ENCODE measurements around the gene MED20. TPM values are rescaled to one million over a fixed set of nuclear protein-coding genes. Genes with fewer than 3 reads are reported as not detected.

Gene MED20
- total and polyA plus RNA-seq, 8 donors = 5.3 to 13.1 (median 8.7) TPM

GRCh38 chr6:41887331-41887751 is 33.6 kb downstream of the MED20 start:
- Histone ChIP-seq H3K27me3 (no peaks in the 10 kb centered on the region), H3K4me3 (no peak overlapping the region), H3K27ac (no peak overlapping the region), H3K9me3 (no peaks in the 10 kb centered on the region), H3K4me1 (peaks cover 0 to 2% (median 0%) of the 10 kb centered on the region in 3 donors), H3K36me3 (no peaks in the 10 kb centered on the region)
- intact Hi-C loops (cut with DNase I) = no loop called here
- DNase-seq (no peak), FAIRE-seq (no peak), ATAC-seq (no peak)
- no peak for TF ChIP-seq CTCF (IDR thresholded peaks at IDR 0.05)
- 69 to 72% methylated on average over 4 of the region's 4 CpGs for WGBS, 2 donors

- WGBS, 2 donors = 78 to 83% methylated on average over 1 of the region's 1 CpG
- H3K9me3 ChIP-seq = no peaks in the 10 kb centered on the region
- H3K4me1 ChIP-seq = no peaks in the 10 kb centered on the region
- no peaks in the 10 kb centered on the region for H3K27me3 ChIP-seq
- no peak for TF ChIP-seq CTCF (IDR thresholded peaks at IDR 0.05)
- H3K36me3 ChIP-seq = no peaks in the 10 kb centered on the region
- FAIRE-seq (no peak), ATAC-seq (no peak), DNase-seq (no peak)
- intact Hi-C loops (cut with DNase I) = no loop called here
- H3K27ac ChIP-seq = no peak overlapping the region
- H3K4me3 ChIP-seq = no peak overlapping the region
These were observed 35.0 kb downstream of the MED20 start for GRCh38 chr6:41885930-41886329.

- intact Hi-C loops (cut with DNase I) = no loop called here
- 75 to 76% methylated on average over 5 of the region's 5 CpGs for WGBS, 2 donors
These were observed 36.0 kb downstream of the MED20 start for GRCh38 chr6:41884957-41885356.

GRCh38 chr6:41881506-41881905 is 39.4 kb downstream of the MED20 start:
- Histone ChIP-seq H3K36me3 (no peaks in the 10 kb centered on the region), H3K27me3 (no peaks in the 10 kb centered on the region), H3K9me3 (no peaks in the 10 kb centered on the region), H3K27ac (no peak overlapping the region), H3K4me1 (no peaks in the 10 kb centered on the region), H3K4me3 (no peak overlapping the region)
- WGBS, 2 donors = 88 to 95% methylated on average over 1 of the region's 1 CpG
- TF ChIP-seq CTCF (IDR thresholded peaks at IDR 0.05) = no peak
- DNase-seq (no peak), FAIRE-seq (no peak), ATAC-seq (no peak)
- intact Hi-C loops (cut with DNase I) = no loop called here

More at GRCh38 chr6:41884957-41885356, 36.0 kb downstream of the MED20 start:
- FAIRE-seq = no peak
- no peak for DNase-seq
- no peak for TF ChIP-seq CTCF (IDR thresholded peaks at IDR 0.05)
- H3K4me3 ChIP-seq = no peak overlapping the region
- H3K4me1 ChIP-seq = no peaks in the 10 kb centered on the region
- no peaks in the 10 kb centered on the region for H3K27me3 ChIP-seq
- no peak overlapping the region for H3K27ac ChIP-seq
- no peaks in the 10 kb centered on the region for H3K9me3 ChIP-seq
- no peaks in the 10 kb centered on the region for H3K36me3 ChIP-seq
- ATAC-seq = no peak

GRCh38 chr6:41878961-41879405 is 42.0 kb downstream of the MED20 start:
- no peak for TF ChIP-seq CTCF (IDR thresholded peaks at IDR 0.05)
- DNase-seq (no peak), FAIRE-seq (no peak), ATAC-seq (no peak)
- Histone ChIP-seq H3K4me3 (no peak overlapping the region), H3K4me1 (no peaks in the 10 kb centered on the region), H3K9me3 (no peaks in the 10 kb centered on the region), H3K27me3 (no peaks in the 10 kb centered on the region), H3K36me3 (no peaks in the 10 kb centered on the region), H3K27ac (no peak overlapping the region)
- intact Hi-C loops (cut with DNase I) = no loop called here
- 83 to 87% methylated on average over 5 of the region's 5 CpGs for WGBS, 2 donors

Measured in pancreas (tissue), 10 donors.